HepG2 (cell line): ENCODE results near the gene GPRIN1. TPM values are rescaled to one million over a fixed set of nuclear protein-coding genes. Genes with fewer than 3 reads are reported as not detected.

Source experiments
- ATAC-seq: fragments of 200-7000 bp; cut with Tn5 transposase; 3 replicates; pipeline ENCODE4 v1.9.1; 2020; ENCODE audit warnings: mild to moderate bottlenecking, moderate library complexity
- BruUV-seq: library from RNA; stranded (reverse); fragments of 400-500 nt; replicated peaks from 2 replicates; lab custom pipeline; 2021; lab: Mats Ljungman, UMichigan
- CTCF ChIA-PET: fragments of 300-600 bp; formaldehyde crosslinking; extraction: SDS; loops from one replicate; lab custom pipeline; 2021; ENCODE audit warnings: low total read pairs, inconsistent platforms, low intra/inter-chr PET ratio; lab: Yijun Ruan, JAX
- POLR2A ChIA-PET: fragments of 350-600 bp; sonication (Branson Sonifier 250); formaldehyde crosslinking; loops from one replicate; lab custom pipeline; 2020; ENCODE audit warnings: antibody characterized with exemption, inconsistent platforms; lab: Yijun Ruan, JAX
- DNase-seq: peaks from one replicate; pipeline ENCODE4 v3.0.0-alpha.2; 2015; ENCODE audit warnings: low spot score
- FAIRE-seq: peaks from 3 replicates; lab custom pipeline; 2011; peaks lifted over from hg19 to GRCh38; lab: Jason Lieb, UNC
- H2AFZ ChIP-seq: one replicate; pipeline ENCODE4 v1.6.1; 2011; ENCODE audit warnings: low read length, inconsistent platforms
- H3K27ac ChIP-seq: fragments of 300-600 bp; 3 replicates; pipeline ENCODE4 v1.8.0; 2011; ENCODE audit warnings: mixed run types, mild to moderate bottlenecking, mixed read lengths, low read length, inconsistent platforms; ENCODE audit not compliant: insufficient read depth; ENCODE audit errors: extremely low read length
- H3K27me3 ChIP-seq, 2 experiments: fragments of 200-600 bp in 1 of 2; 2 replicates in 1 of 2; 3 replicates in 1 of 2; pipeline versions ENCODE4 v1.6.0 to v1.8.0; 2011; ENCODE audit warnings: low read length in 2 of 2, mild to moderate bottlenecking in 2 of 2, moderate library complexity in 2 of 2, inconsistent platforms in 1 of 2; ENCODE audit not compliant: insufficient read depth in 2 of 2, control insufficient read depth in 1 of 2
- H3K36me3 ChIP-seq, 2 experiments: fragments of 200-600 bp in 1 of 2; replicated peaks in 1 of 2; 2 replicates in 1 of 2; 3 replicates in 1 of 2; pipeline versions ENCODE4 v1.5.1 to v1.8.0; 2011; ENCODE audit warnings: low read length in 2 of 2, inconsistent platforms in 1 of 2; ENCODE audit not compliant: insufficient read depth in 2 of 2, control insufficient read depth in 1 of 2
- H3K4me1 ChIP-seq: 2 replicates; pipeline ENCODE4 v1.5.1; 2012; ENCODE audit warnings: low read length, inconsistent platforms; ENCODE audit not compliant: insufficient read depth
- H3K4me2 ChIP-seq: 2 replicates; pipeline ENCODE4 v1.6.0; 2011; ENCODE audit warnings: low read depth, low read length, inconsistent platforms
- H3K4me3 ChIP-seq, 3 experiments: fragments of 200-600 bp in 1 of 3; sonication (generic), shearing (Covaris generic) in 1 of 3; replicated peaks in 1 of 3; 2 replicates each; pipeline ENCODE4 v1.5.1; 2011 to 2016; ENCODE audit warnings: low read length in 3 of 3, inconsistent platforms in 2 of 3, low read depth in 2 of 3, mild to moderate bottlenecking in 2 of 3, control low read depth in 1 of 3, mixed read lengths in 1 of 3; ENCODE audit not compliant: insufficient read depth in 1 of 3
- H3K79me2 ChIP-seq: one replicate; pipeline ENCODE4 v1.6.1; 2011; ENCODE audit warnings: low read length, inconsistent platforms; ENCODE audit not compliant: insufficient read depth
- H3K9ac ChIP-seq: 2 replicates; pipeline ENCODE4 v1.6.0; 2011; ENCODE audit warnings: mild to moderate bottlenecking, low read depth, low read length, inconsistent platforms; ENCODE audit not compliant: insufficient read depth
- H3K9me3 ChIP-seq: 2 replicates; pipeline ENCODE4 v1.5.1; 2012; ENCODE audit warnings: mild to moderate bottlenecking, low read length
- H4K20me1 ChIP-seq: 2 replicates; pipeline ENCODE4 v1.6.0; 2011; ENCODE audit warnings: inconsistent platforms, mild to moderate bottlenecking, low read length, moderate library complexity; ENCODE audit not compliant: insufficient read depth
- ATM ChIP-seq: fragments of 450-650 bp; IDR thresholded peaks from 2 replicates; pipeline ENCODE4 v1.7.1; 2017; ENCODE audit warnings: mild to moderate bottlenecking, borderline replicate concordance
- CREB3 ChIP-seq: sonication (generic); formaldehyde crosslinking; IDR thresholded peaks from 2 replicates; pipeline ENCODE4 v1.5.0; 2020; ENCODE audit warnings: missing genetic modification reagents
- ETV6 ChIP-seq: sonication (generic); formaldehyde crosslinking; conservative IDR thresholded peaks from 2 replicates; pipeline ENCODE4 v1.4.0; 2020; ENCODE audit warnings: missing genetic modification reagents
- MTERF4 ChIP-seq: sonication (generic); formaldehyde crosslinking; IDR thresholded peaks from 2 replicates; pipeline ENCODE4 v1.8.0; 2023; ENCODE audit warnings: mild to moderate bottlenecking, missing genetic modification reagents
- NR2F1 ChIP-seq, 2 experiments: fragments of 450-650 bp in 1 of 2; formaldehyde crosslinking in 1 of 2; IDR thresholded peaks; 2 replicates each; pipeline versions ENCODE4 v1.5.0 to v1.6.1; 2016 to 2020; ENCODE audit warnings: mild to moderate bottlenecking in 1 of 2, missing compliant biosample characterization in 1 of 2, missing genetic modification reagents in 1 of 2, moderate library complexity in 1 of 2
- TSC22D2 ChIP-seq: sonication (generic); formaldehyde crosslinking; IDR thresholded peaks from 2 replicates; pipeline ENCODE4 v1.5.1; 2020; ENCODE audit warnings: missing genetic modification reagents, mild to moderate bottlenecking, borderline replicate concordance
- ZBTB7A ChIP-seq: sonication (generic); formaldehyde crosslinking; IDR thresholded peaks from 2 replicates; pipeline ENCODE4 v1.8.0; 2022; ENCODE audit warnings: mild to moderate bottlenecking, missing genetic modification reagents
- ZFP36 ChIP-seq: fragments of 150-350 bp; IDR thresholded peaks from 2 replicates; pipeline ENCODE4 v1.6.1; 2018; ENCODE audit warnings: borderline replicate concordance, low read length, low read depth; ENCODE audit not compliant: partially characterized antibody
- ZNF639 ChIP-seq: conservative IDR thresholded peaks from 2 replicates; pipeline ENCODE4 v1.6.1; 2018; ENCODE audit warnings: missing genetic modification reagents
- WGBS: methylation state at CpG from one replicate; pipeline ENCODE4 v1.1.6; 2017; ENCODE audit warnings: low lambda C conversion rate; 5-methylcytosine and 5-hydroxymethylcytosine counted together
- in situ Hi-C: cut with HindIII; loops from 2 replicates; pipeline ENCODE4 v1.10.0; 2017; ENCODE audit warnings: low pct_unique_long_range_greater_than_20kb; ENCODE audit not compliant: extremely low pct_ligation_motif_present
- intact Hi-C: fragments of 100-400 bp; cut with micrococcal nuclease; formaldehyde crosslinking; loops from one replicate; pipeline ENCODE4 v1.10.0; 2022; ENCODE audit not compliant: unreplicated experiment
- polyA plus RNA-seq, 8 experiments: library from polyadenylated mRNA; depleted of rRNA in 3 of 8; stranded (reverse) in 7 of 8; unstranded in 1 of 8; fragments of >200 nt; fragmentation: Illumina TruSeq in 4 of 8; extraction: Trizol in 4 of 8; gene quantifications; 2 replicates each; pipeline versions ENCODE4 v1.2.1 to v1.2.3, GENCODE V29; 2011 to 2016; ENCODE audit warnings: low read depth in 4 of 8, missing spikeins in 1 of 8, mixed read lengths in 1 of 8; ENCODE audit not compliant: insufficient read depth in 1 of 8
- total RNA-seq, 5 experiments: library from RNA; depleted of rRNA; stranded (reverse); fragments of >200 nt; fragmentation: Illumina TruSeq; extraction: Trizol; gene quantifications; 2 replicates each; pipeline ENCODE4 v1.2.3, GENCODE V29; 2016; ENCODE audit warnings: low read depth in 1 of 5
- TF ChIP-seq, protein P1 (sequence below): sonication (generic); formaldehyde crosslinking; IDR thresholded peaks from 2 replicates; pipeline ENCODE4 v1.4.0; 2020; ENCODE audit warnings: missing genetic modification reagents, mild to moderate bottlenecking, borderline replicate concordance

Gene GPRIN1
- total and polyA plus RNA-seq, 2 of the 13 experiments (the other 11 are each of a cell fraction or from before 2014, with no cell fraction given): 0.32 to 2.0 TPM

GRCh38 chr5:176654856-176655255, 44.9 kb upstream of the GPRIN1 start:
- in situ Hi-C loops (no loop called here), intact Hi-C loops (loop anchor here (5.0 kb wide), 1 partner anchor 157 kb away; the partner anchor contains the start of gene UNC5A)
- no peaks in the 10 kb centered on the region for H3K27me3 ChIP-seq
- H3K4me3 ChIP-seq: no peak overlapping the region
- H3K79me2 ChIP-seq: no peaks in the 10 kb centered on the region
- H4K20me1 ChIP-seq: no peaks in the 10 kb centered on the region
- no peaks in the 10 kb centered on the region for H3K9me3 ChIP-seq
- H3K27ac ChIP-seq: no peak overlapping the region
- peaks cover 14% of the 10 kb centered on the region for H3K4me1 ChIP-seq
- no TSS peak for BruUV-seq
- no peaks in the 10 kb centered on the region; a peak in 1 of 5 replicates for H3K36me3 ChIP-seq
- no peak overlapping the region for H3K9ac ChIP-seq
- no peak for TF ChIP-seq ATM
- TF ChIP-seq, protein P1, sequence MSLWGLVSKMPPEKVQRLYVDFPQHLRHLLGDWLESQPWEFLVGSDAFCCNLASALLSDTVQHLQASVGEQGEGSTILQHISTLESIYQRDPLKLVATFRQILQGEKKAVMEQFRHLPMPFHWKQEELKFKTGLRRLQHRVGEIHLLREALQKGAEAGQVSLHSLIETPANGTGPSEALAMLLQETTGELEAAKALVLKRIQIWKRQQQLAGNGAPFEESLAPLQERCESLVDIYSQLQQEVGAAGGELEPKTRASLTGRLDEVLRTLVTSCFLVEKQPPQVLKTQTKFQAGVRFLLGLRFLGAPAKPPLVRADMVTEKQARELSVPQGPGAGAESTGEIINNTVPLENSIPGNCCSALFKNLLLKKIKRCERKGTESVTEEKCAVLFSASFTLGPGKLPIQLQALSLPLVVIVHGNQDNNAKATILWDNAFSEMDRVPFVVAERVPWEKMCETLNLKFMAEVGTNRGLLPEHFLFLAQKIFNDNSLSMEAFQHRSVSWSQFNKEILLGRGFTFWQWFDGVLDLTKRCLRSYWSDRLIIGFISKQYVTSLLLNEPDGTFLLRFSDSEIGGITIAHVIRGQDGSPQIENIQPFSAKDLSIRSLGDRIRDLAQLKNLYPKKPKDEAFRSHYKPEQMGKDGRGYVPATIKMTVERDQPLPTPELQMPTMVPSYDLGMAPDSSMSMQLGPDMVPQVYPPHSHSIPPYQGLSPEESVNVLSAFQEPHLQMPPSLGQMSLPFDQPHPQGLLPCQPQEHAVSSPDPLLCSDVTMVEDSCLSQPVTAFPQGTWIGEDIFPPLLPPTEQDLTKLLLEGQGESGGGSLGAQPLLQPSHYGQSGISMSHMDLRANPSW (CRISPR knock-in tag): no peak
- TF ChIP-seq ETV6 (CRISPR knock-in tag): no peak
- TF ChIP-seq MTERF4: no peak
- TF ChIP-seq ZFP36: no peak
- TF ChIP-seq CREB3 (CRISPR knock-in tag): no peak
- no peak for TF ChIP-seq TSC22D2 (CRISPR knock-in tag)
- no peak for TF ChIP-seq ZBTB7A (CRISPR knock-in tag)
- TF ChIP-seq NR2F1 (CRISPR knock-in tag; IDR thresholded peaks at IDR 0.05): no peak
- TF ChIP-seq ZNF639 (CRISPR knock-in tag): no peak
- ATAC-seq (no peak), DNase-seq (no peak), FAIRE-seq (no peak)
- ChIA-PET POLR2A (no interaction called here), CTCF (no interaction called here)
- WGBS: 90% methylated on average over 2 of the region's 14 CpGs
- H2AFZ ChIP-seq: no peak overlapping the region
- no peak overlapping the region for H3K4me2 ChIP-seq
